ENCODE data around the gene SLC9A2.

Gene SLC9A2

DNA sequence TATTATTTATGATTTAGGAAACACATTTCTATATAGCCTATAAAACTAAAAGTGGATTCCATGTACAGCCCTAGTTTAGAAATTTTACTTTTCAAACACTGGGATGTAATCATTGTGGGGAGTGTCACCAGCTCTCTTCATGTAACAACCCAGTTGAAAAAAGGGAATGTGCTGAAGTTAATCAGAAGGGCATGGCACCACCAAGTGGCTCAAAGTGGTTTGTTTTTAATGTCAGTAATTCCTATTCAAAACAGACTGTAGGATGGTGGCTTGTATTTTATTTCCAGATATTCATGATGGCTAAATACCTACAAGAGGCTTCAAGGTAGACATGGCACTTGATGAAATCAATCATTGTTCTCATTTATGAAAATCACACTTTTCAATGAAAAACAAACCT is 84.4 kb downstream of the SLC9A2 start:
- H3K4me3 ChIP-seq (ENCODE audit: low read depth, low read length) = no peak overlapping the region
- peak; percentile 70 for TF ChIP-seq CTCF (IDR thresholded peaks at IDR 0.05; ENCODE audit: control insufficient read depth, extremely low read depth, insufficient read depth)
- DNase-seq (ENCODE audit: low read depth) = no peak

GRCh38 chr2:102704531-102704930 is 85.2 kb downstream of the SLC9A2 start:
- H3K4me3 ChIP-seq (ENCODE audit: low read depth, low read length) = no peak overlapping the region
- DNase-seq (ENCODE audit: low read depth) = no peak
- no peak for TF ChIP-seq CTCF (IDR thresholded peaks at IDR 0.05; ENCODE audit: control insufficient read depth, extremely low read depth, insufficient read depth)

- H3K4me3 ChIP-seq (ENCODE audit: low read depth, low read length) = no peak overlapping the region
- DNase-seq (ENCODE audit: low read depth) = no peak
- no peak for TF ChIP-seq CTCF (IDR thresholded peaks at IDR 0.05; ENCODE audit: control insufficient read depth, extremely low read depth, insufficient read depth)
Measured at GRCh38 chr2:102707796-102708695, 88.7 kb downstream of the SLC9A2 start.

DNA sequence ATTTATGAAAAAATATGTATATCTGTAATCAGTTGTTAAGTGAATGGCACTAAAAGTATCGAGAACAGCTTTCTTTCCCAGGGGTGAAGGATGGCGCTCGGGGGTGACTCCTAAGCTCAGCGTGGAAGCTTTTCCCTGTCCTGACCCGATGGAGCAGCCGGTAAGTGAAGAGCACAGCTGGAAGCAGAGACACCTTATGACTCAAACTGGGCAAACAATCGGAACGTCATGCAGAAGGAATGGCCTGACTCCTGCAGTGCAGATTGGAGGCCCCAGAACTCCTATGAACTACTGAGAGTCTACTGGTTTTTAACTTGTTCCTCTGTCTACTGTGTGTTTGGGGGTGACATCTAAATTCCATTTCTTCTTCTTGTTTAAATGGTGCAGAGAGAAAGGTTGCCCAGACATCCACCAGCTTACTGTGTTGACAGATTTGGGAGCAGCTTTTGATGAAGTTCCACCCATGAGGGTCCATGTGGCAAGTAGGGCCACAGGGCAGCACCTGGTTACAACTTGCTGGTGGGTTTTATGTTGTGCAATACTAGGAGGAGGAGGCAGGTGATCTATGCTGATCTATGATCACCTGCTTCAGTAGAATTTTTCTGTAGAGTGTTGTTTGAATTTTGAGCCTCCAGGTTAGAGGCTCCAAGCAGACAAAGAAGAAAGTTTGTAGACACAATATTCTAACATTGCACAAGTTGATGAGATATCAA is 89.7 kb downstream of the SLC9A2 start:
- TF ChIP-seq CTCF (IDR thresholded peaks at IDR 0.05; ENCODE audit: control insufficient read depth, extremely low read depth, insufficient read depth) = no peak
- no peak for DNase-seq (ENCODE audit: low read depth)
- no peak overlapping the region for H3K4me3 ChIP-seq (ENCODE audit: low read depth, low read length)

- no peak for TF ChIP-seq CTCF (IDR thresholded peaks at IDR 0.05; ENCODE audit: control insufficient read depth, extremely low read depth, insufficient read depth)
- no peak overlapping the region for H3K4me3 ChIP-seq (ENCODE audit: low read depth, low read length)
- no peak for DNase-seq (ENCODE audit: low read depth)
Measured at GRCh38 chr2:102717308-102718018, 98.1 kb downstream of the SLC9A2 start.

GRCh38 chr2:102718387-102719316 is 99.3 kb downstream of the SLC9A2 start:
- no peak overlapping the region for H3K4me3 ChIP-seq (ENCODE audit: low read depth, low read length)
- DNase-seq (ENCODE audit: low read depth) = no peak
- TF ChIP-seq CTCF (IDR thresholded peaks at IDR 0.05; ENCODE audit: control insufficient read depth, extremely low read depth, insufficient read depth) = no peak

All from LNCaP clone FGC (cell line).